GM12874 (cell line): ENCODE results near the gene PFDN6.

Experiments
- CTCF ChIP-seq: IDR thresholded peaks from 2 replicates; pipeline ENCODE4 v1.5.1; 2011; ENCODE audit warnings: low read depth, mild to moderate bottlenecking, control low read depth, low read length, moderate library complexity; ENCODE audit not compliant: insufficient read depth

Gene PFDN6

GRCh38 chr6:33276864-33277662 is 12.3 kb upstream of the PFDN6 start, which contains the start of gene B3GALT4:
Gene B3GALT4 (plus strand): TSS chr6:33277123. CDS start chr6:33277420, 297 bp downstream.
- TF ChIP-seq CTCF = peak; percentile 68

GRCh38 chr6:33277663-33278391 is 11.6 kb upstream of the PFDN6 start:
- no peak for TF ChIP-seq CTCF

GRCh38 chr6:33278392-33278741 is 11.0 kb upstream of the PFDN6 start:
- TF ChIP-seq CTCF = no peak

GRCh38 chr6:33278810-33279209 is 10.6 kb upstream of the PFDN6 start:
- no peak for TF ChIP-seq CTCF

- TF ChIP-seq CTCF = no peak
Observed at GRCh38 chr6:33279257-33279695, 10.1 kb upstream of the PFDN6 start.

- peak; percentile 30; the same call in 1 of the 2 replicates for TF ChIP-seq CTCF
Observed at GRCh38 chr6:33279971-33280511, 9.4 kb upstream of the PFDN6 start.

- no peak for TF ChIP-seq CTCF
Observed at GRCh38 chr6:33280539-33280938, 8.9 kb upstream of the PFDN6 start.
